Endodermal cell (in vitro differentiated cells): Measurements from ENCODE around the gene ST8SIA2. TPM values are rescaled to one million over a fixed set of nuclear protein-coding genes. Genes with fewer than 3 reads are reported as not detected.
A peak's percentile ranks its signal among the peaks of the same experiment; 100 is the strongest.

Experiments used
- DNase-seq: peaks from one replicate; pipeline ENCODE4 v3.0.0-alpha.2; 2017
- H3K27ac ChIP-seq: 2 replicates; pipeline ENCODE4 v1.5.1; 2013; ENCODE audit warnings: mild to moderate bottlenecking, low read depth, low read length, moderate library complexity
- H3K27me3 ChIP-seq: 2 replicates; pipeline ENCODE4 v1.6.1; 2013; ENCODE audit warnings: mild to moderate bottlenecking, low read length, moderate library complexity; ENCODE audit not compliant: insufficient read depth, control insufficient read depth, poor library complexity, severe bottlenecking
- H3K36me3 ChIP-seq: 2 replicates; pipeline ENCODE4 v1.7.0; 2013; ENCODE audit warnings: mild to moderate bottlenecking, low read length, moderate library complexity; ENCODE audit not compliant: control insufficient read depth, insufficient read depth
- H3K4me1 ChIP-seq: one replicate; pipeline ENCODE4 v1.7.0; 2013; ENCODE audit warnings: low read length; ENCODE audit not compliant: control insufficient read depth, insufficient read depth
- H3K4me3 ChIP-seq: 2 replicates; pipeline ENCODE4 v1.5.1; 2013; ENCODE audit warnings: mild to moderate bottlenecking, low read length, moderate library complexity
- H3K9ac ChIP-seq: 2 replicates; pipeline ENCODE4 v1.6.1; 2013; ENCODE audit warnings: mild to moderate bottlenecking, low read length, moderate library complexity; ENCODE audit not compliant: poor library complexity, severe bottlenecking; ENCODE audit errors: extremely low read depth
- H3K9me3 ChIP-seq: 2 replicates; pipeline ENCODE4 v1.6.1; 2013; ENCODE audit warnings: mild to moderate bottlenecking, low read length, moderate library complexity; ENCODE audit not compliant: control insufficient read depth
- H3K27ac Mint-ChIP-seq: 2 replicates; pipeline ENCODE4 v1.8.0; 2020; ENCODE audit warnings: mixed read lengths
- H3K27me3 Mint-ChIP-seq: 2 replicates; pipeline ENCODE4 v1.8.0; 2021; ENCODE audit warnings: mild to moderate bottlenecking, mixed read lengths; ENCODE audit not compliant: insufficient read depth
- H3K36me3 Mint-ChIP-seq: 2 replicates; pipeline ENCODE4 v1.8.0; 2020; ENCODE audit warnings: low read depth, mixed read lengths
- H3K4me1 Mint-ChIP-seq: 2 replicates; pipeline ENCODE4 v1.8.0; 2020; ENCODE audit warnings: mixed read lengths
- H3K4me3 Mint-ChIP-seq: 2 replicates; pipeline ENCODE4 v1.8.0; 2020; ENCODE audit warnings: mild to moderate bottlenecking, moderate library complexity, mixed read lengths
- H3K9me3 Mint-ChIP-seq: 2 replicates; pipeline ENCODE4 v1.8.0; 2020; ENCODE audit warnings: mild to moderate bottlenecking, mixed read lengths
- WGBS, 2 experiments: methylation state at CpG; one replicate each; pipeline versions ENCODE4 v1.1.5 to v1.1.7; 2013; ENCODE audit warnings: missing lambda C conversion rate in 2 of 2, mixed read lengths in 1 of 2; ENCODE audit not compliant: insufficient coverage in 1 of 2, insufficient read length in 1 of 2; 5-methylcytosine and 5-hydroxymethylcytosine counted together
- total RNA-seq, 2 donors: library from RNA; stranded (reverse); fragmentation: NEBNext Ultra II Directional in 1 of 2; extraction: Animal tissue kit (Norgen Biotek cat#: 25700) in 1 of 2; gene quantifications; 2 replicates in 1 of 2; 3 replicates in 1 of 2; pipeline ENCODE4 v1.2.1, GENCODE V29; 2021
- TF ChIP-seq, protein P1 (sequence below): fragments of 200-600 bp; sonication (generic); conservative IDR thresholded peaks from 2 replicates; pipeline ENCODE4 v1.5.0; 2021; ENCODE audit warnings: antibody characterized with exemption, mild to moderate bottlenecking

Gene ST8SIA2
- total RNA-seq, 2 donors from 2014 or later: 8.1 to 8.9 TPM

DNA sequence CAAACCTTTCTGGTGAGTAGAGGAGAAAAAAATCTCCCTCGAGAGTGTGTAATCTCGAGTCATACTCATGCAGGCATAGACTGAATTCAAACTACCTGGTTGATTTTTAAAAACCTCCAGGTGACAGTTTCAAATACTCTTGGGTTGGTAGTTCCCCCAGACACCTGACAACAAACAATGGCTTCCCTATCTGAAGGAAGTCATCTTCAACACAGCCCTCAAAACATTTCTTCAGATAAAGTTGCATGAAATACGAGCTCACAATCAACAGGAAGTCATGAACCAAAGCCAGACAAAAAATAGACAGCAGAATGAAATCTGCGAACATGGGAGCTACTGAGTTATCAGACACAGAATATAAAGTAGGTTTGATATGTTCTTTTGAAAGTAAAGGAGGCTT is 112.8 kb downstream of the ST8SIA2 start:
- Histone ChIP-seq H3K27me3 (no peaks in the 10 kb centered on the region), H3K4me3 (peak overlapping the region; percentile 59), H3K4me1 (peaks cover 7% of the 10 kb centered on the region), H3K9ac (no peak overlapping the region), H3K36me3 (no peaks in the 10 kb centered on the region), H3K9me3 (peaks cover 49% of the 10 kb centered on the region), H3K27ac (no peak overlapping the region)
- no peak for DNase-seq
- Mint-ChIP-seq H3K36me3 (peaks cover 15% of the 10 kb centered on the region), H3K27me3 (peaks cover 6% of the 10 kb centered on the region), H3K4me1 (peaks cover 20% of the 10 kb centered on the region), H3K27ac (no peak overlapping the region), H3K4me3 (no peak overlapping the region), H3K9me3 (peaks cover 51% of the 10 kb centered on the region)
- WGBS, 2 experiments: 88 to 95% methylated on average over 4 of the region's 4 CpGs
- TF ChIP-seq, protein P1, sequence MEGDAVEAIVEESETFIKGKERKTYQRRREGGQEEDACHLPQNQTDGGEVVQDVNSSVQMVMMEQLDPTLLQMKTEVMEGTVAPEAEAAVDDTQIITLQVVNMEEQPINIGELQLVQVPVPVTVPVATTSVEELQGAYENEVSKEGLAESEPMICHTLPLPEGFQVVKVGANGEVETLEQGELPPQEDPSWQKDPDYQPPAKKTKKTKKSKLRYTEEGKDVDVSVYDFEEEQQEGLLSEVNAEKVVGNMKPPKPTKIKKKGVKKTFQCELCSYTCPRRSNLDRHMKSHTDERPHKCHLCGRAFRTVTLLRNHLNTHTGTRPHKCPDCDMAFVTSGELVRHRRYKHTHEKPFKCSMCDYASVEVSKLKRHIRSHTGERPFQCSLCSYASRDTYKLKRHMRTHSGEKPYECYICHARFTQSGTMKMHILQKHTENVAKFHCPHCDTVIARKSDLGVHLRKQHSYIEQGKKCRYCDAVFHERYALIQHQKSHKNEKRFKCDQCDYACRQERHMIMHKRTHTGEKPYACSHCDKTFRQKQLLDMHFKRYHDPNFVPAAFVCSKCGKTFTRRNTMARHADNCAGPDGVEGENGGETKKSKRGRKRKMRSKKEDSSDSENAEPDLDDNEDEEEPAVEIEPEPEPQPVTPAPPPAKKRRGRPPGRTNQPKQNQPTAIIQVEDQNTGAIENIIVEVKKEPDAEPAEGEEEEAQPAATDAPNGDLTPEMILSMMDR: no peak

DNA sequence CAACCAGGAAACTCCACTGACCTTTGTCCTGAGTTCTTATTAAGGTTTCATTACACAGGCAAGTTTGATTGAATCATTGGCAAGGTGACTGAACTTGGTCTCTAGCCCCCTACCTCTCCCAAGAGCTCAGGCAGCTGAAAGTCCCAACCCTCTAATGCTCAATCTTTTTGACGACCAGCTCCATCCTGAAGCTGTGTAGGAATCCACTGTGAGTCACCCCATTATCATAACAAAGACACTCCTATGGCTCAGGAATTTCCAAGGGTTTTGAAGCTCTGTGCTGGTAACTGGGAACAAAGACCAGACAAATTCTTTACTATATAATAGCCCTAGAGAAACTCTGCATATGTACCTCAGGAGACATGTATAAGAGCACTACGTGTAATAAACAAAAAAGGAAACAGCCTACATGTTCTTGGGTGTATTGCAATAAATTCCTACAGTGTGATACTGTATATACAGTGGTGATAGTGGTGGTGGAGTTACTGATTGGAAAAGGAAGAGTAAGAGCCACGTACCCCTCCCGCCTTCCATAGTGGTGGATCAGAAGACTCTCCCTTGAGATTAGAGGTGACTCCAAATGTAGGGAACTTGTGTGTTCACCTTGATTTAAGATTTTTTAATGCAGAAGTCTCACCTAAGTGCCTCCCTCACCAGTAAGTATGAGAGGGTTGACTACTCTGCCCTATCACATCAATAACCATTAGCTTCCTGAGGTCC is 116.6 kb downstream of the ST8SIA2 start:
- Mint-ChIP-seq H3K9me3 (peaks cover 76% of the 10 kb centered on the region), H3K4me1 (peaks cover 3% of the 10 kb centered on the region), H3K27ac (no peak overlapping the region), H3K27me3 (no peaks in the 10 kb centered on the region), H3K4me3 (no peak overlapping the region), H3K36me3 (peaks cover 30% of the 10 kb centered on the region)
- Histone ChIP-seq H3K9me3 (peaks cover 59% of the 10 kb centered on the region), H3K4me1 (no peaks in the 10 kb centered on the region), H3K9ac (no peak overlapping the region), H3K36me3 (no peaks in the 10 kb centered on the region), H3K4me3 (peak overlapping the region; percentile 54), H3K27me3 (no peaks in the 10 kb centered on the region), H3K27ac (peak overlapping the region; percentile 90)
- WGBS, 2 experiments: 0 to 65% methylated on average over 1 to 4 of the region's 4 CpGs
- DNase-seq: peak; percentile 67
- TF ChIP-seq, protein P1: no peak
